HG02759 (cell line): ENCODE results near the gene KLHL12.

ENCODE experiments used
- ATAC-seq: cut with Tn5 transposase; IDR thresholded peaks from one replicate; pipeline ENCODE4 v1.9.1; 2021; ENCODE audit warnings: mild to moderate bottlenecking, moderate library complexity; ENCODE audit not compliant: unreplicated experiment

The KLHL12 gene

GRCh38 chr1:202844259-202844658 is 82.8 kb downstream of the KLHL12 start:
- no peak for ATAC-seq

GRCh38 chr1:202843081-202843480 is 84.0 kb downstream of the KLHL12 start:
- no peak for ATAC-seq
